ENCODE measurements around the gene SARDH. TPM values are rescaled to one million over a fixed set of nuclear protein-coding genes. Genes with fewer than 3 reads are reported as not detected.

Gene SARDH
- total and polyA plus RNA-seq, 2 of the 8 experiments (the other 6 are each of a cell fraction or from before 2014, with no cell fraction given) = 6.4 to 7.4 TPM

DNA sequence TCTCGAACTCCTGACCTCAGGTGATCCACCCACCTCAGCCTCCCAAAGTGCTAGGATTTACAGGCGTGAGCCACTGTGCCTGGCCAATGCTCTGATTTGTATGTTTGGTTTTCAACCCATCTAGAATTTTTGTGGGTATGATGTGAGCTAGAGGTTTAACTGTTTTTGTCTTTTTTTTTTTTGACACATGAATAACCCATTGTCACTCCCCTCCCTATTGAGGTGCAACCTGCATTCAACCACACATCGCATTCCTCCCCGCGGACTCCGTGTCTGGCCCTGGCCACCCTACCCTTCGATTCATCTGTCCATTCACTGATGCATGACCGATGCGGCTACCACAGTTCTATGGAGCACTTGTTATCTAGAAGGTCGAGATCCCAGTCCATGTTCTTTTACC is 119.4 kb downstream of the SARDH start:
- H2BK12ac ChIP-seq (ENCODE audit: low read depth, low read length) = no peak overlapping the region
- H3K23me2 ChIP-seq (ENCODE audit: low read depth, low read length) = no peaks in the 10 kb centered on the region
- no peak overlapping the region for H3K4ac ChIP-seq (replicated peaks; ENCODE audit: insufficient read length, low read depth, low read length)
- no peak for FAIRE-seq
- H3K4me3 ChIP-seq (ENCODE audit: extremely low read depth in 1 of 4, insufficient read depth in 2 of 4, low read depth in 3 of 4, low read length in 4 of 4) = no peak overlapping the region
- H4K5ac ChIP-seq (ENCODE audit: insufficient read length, low read depth, low read length) = no peak overlapping the region
- no peaks in the 10 kb centered on the region for H3K36me3 ChIP-seq (ENCODE audit: control insufficient read depth in 2 of 4, insufficient read depth in 4 of 4, low read length in 3 of 4)
- H3K23ac ChIP-seq (ENCODE audit: insufficient read length) = no peak overlapping the region
- ChIA-PET CTCF (ENCODE audit: partially characterized antibody) (no interaction called here), POLR2A (ENCODE audit: partially characterized antibody) (no interaction called here)
- peaks cover 0 to 5% (median 0%) of the 10 kb centered on the region in 4 experiments; a peak in 3 of 7 replicates for H3K27me3 ChIP-seq (replicated peaks in 1 of 4; ENCODE audit: control insufficient read depth in 3 of 4, extremely low read depth in 1 of 4, insufficient read depth in 3 of 4, low read length in 3 of 4)
- no peaks in the 10 kb centered on the region for H3K79me2 ChIP-seq (ENCODE audit: control insufficient read depth in 1 of 2, insufficient read depth in 2 of 2, low read length in 2 of 2)
- no peak overlapping the region for H2BK15ac ChIP-seq (ENCODE audit: low read length)
- DNase-seq (ENCODE audit: low read depth in 1 of 2, low spot score in 2 of 2) = no peak
- no peaks in the 10 kb centered on the region for H4K20me1 ChIP-seq (replicated peaks in 1 of 2; ENCODE audit: control insufficient read depth in 1 of 2, insufficient read depth in 2 of 2, low read length in 2 of 2)
- H3K27ac ChIP-seq (ENCODE audit: low read depth, low read length) = no peak overlapping the region
- H2BK120ac ChIP-seq (replicated peaks; ENCODE audit: low read depth, low read length) = no peak overlapping the region
- no peak overlapping the region for H3K14ac ChIP-seq (ENCODE audit: insufficient read length)
- H3K56ac ChIP-seq (replicated peaks; ENCODE audit: insufficient read length, low read depth, low read length) = no peak overlapping the region
- H3K4me1 ChIP-seq (replicated peaks in 1 of 4; ENCODE audit: control insufficient read depth in 3 of 4, insufficient read depth in 4 of 4, low read length in 3 of 4) = no peaks in the 10 kb centered on the region
- no peak overlapping the region for H3K18ac ChIP-seq (ENCODE audit: extremely low read depth, low read length)
- WGBS, 2 experiments (ENCODE audit: extremely low coverage in 1 of 2, insufficient coverage in 1 of 2, insufficient read length in 1 of 2, insufficient replicate concordance in 2 of 2, low coverage in 1 of 2, low lambda C conversion rate in 2 of 2, missing lambda C conversion rate in 1 of 2) = 86% methylated on average over 10 of the region's 10 CpGs; no CpG with 5 or more reads in 1 of the 2 experiments
- H4K8ac ChIP-seq (ENCODE audit: extremely low read depth, insufficient read depth, low read length) = no peak overlapping the region
- H3K4me2 ChIP-seq (ENCODE audit: insufficient read depth in 1 of 2, low read depth in 2 of 2, low read length in 2 of 2) = no peak overlapping the region
- no peak overlapping the region for H2BK20ac ChIP-seq (ENCODE audit: low read length)
- no peaks in the 10 kb centered on the region for H3K79me1 ChIP-seq (ENCODE audit: low read depth, low read length)
- no peaks in the 10 kb centered on the region for H3K9me3 ChIP-seq (ENCODE audit: insufficient read depth in 2 of 2, low read depth in 1 of 2, low read length in 1 of 2)
- H2AFZ ChIP-seq (ENCODE audit: low read length) = no peak overlapping the region
- H4K91ac ChIP-seq (replicated peaks; ENCODE audit: insufficient read length, low read length) = no peak overlapping the region
- H3K9ac ChIP-seq (replicated peaks in 1 of 4; ENCODE audit: extremely low read depth in 1 of 4, low read depth in 3 of 4, low read length in 3 of 4) = no peak overlapping the region
- H2BK5ac ChIP-seq (ENCODE audit: low read depth, low read length) = no peak overlapping the region
- H2AK5ac ChIP-seq (ENCODE audit: low read depth, low read length) = no peak overlapping the region
- no peak for TF ChIP-seq RNF2 (IDR thresholded peaks at IDR 0.05; ENCODE audit: borderline replicate concordance, low read depth, low read length, missing control alignments, poor library complexity, severe bottlenecking)
- no peak for TF ChIP-seq CREB1 (IDR thresholded peaks at IDR 0.05)
- TF ChIP-seq, protein P1, sequence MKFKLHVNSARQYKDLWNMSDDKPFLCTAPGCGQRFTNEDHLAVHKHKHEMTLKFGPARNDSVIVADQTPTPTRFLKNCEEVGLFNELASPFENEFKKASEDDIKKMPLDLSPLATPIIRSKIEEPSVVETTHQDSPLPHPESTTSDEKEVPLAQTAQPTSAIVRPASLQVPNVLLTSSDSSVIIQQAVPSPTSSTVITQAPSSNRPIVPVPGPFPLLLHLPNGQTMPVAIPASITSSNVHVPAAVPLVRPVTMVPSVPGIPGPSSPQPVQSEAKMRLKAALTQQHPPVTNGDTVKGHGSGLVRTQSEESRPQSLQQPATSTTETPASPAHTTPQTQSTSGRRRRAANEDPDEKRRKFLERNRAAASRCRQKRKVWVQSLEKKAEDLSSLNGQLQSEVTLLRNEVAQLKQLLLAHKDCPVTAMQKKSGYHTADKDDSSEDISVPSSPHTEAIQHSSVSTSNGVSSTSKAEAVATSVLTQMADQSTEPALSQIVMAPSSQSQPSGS (IDR thresholded peaks at IDR 0.05; ENCODE audit: low read length) = no peak
- no peak for TF ChIP-seq NRF1 (IDR thresholded peaks at IDR 0.05; ENCODE audit: low read depth, low read length)
- TF ChIP-seq CHD2 (IDR thresholded peaks at IDR 0.05; ENCODE audit: low read length) = no peak
- TF ChIP-seq KDM4A (IDR thresholded peaks at IDR 0.05; ENCODE audit: low read depth, low read length, severe bottlenecking) = no peak
- TF ChIP-seq, protein P2, sequence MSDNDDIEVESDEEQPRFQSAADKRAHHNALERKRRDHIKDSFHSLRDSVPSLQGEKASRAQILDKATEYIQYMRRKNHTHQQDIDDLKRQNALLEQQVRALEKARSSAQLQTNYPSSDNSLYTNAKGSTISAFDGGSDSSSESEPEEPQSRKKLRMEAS (IDR thresholded peaks at IDR 0.05) = no peak
- TF ChIP-seq CEBPB (IDR thresholded peaks at IDR 0.05; ENCODE audit: low read depth, low read length) = no peak
- TF ChIP-seq TAF7 (optimal IDR thresholded peaks at IDR 0.05; ENCODE audit: borderline replicate concordance, low read depth, low read length) = no peak
- TF ChIP-seq RBBP5 (IDR thresholded peaks at IDR 0.05; ENCODE audit: borderline replicate concordance, low read depth, low read length) = no peak
- TF ChIP-seq CHD1 (IDR thresholded peaks at IDR 0.05; ENCODE audit: low read depth, low read length) = no peak
- no peak for TF ChIP-seq RAD21 (IDR thresholded peaks at IDR 0.05 in 1 of 2, conservative IDR thresholded peaks at IDR 0.05 in 1 of 2; ENCODE audit: low read depth in 2 of 2, low read length in 2 of 2)
- TF ChIP-seq TEAD4 (IDR thresholded peaks at IDR 0.05; ENCODE audit: low read depth, low read length) = no peak
